ACHN (cell line): ENCODE results near the gene CAV2.
A peak's percentile ranks its signal among the peaks of the same experiment; 100 is the strongest.
"Not testable (repeated sequence)": the region's sequence is repeated elsewhere in the genome, so short reads cannot be mapped to it uniquely, and the experiment has no call there.

Source experiments
- DNase-seq: peaks from one replicate; pipeline ENCODE4 v3.0.0-alpha.2; 2015
- in situ Hi-C: cut with HindIII; loops from 2 replicates; pipeline ENCODE4 v1.10.0; 2017; ENCODE audit warnings: low sequenced_read_pairs, low pct_ligation_motif_present, low pct_unique_long_range_greater_than_20kb

Gene CAV2

GRCh38 chr7:116499168-116500077 lies at the start of gene CAV2:
Gene CAV2, plus strand, starts transcription at chr7:116499738. Its CDS starts 44 bp downstream, at chr7:116499782.
- in situ Hi-C loops: no loop called here
- peak; percentile 89 for DNase-seq

DNA sequence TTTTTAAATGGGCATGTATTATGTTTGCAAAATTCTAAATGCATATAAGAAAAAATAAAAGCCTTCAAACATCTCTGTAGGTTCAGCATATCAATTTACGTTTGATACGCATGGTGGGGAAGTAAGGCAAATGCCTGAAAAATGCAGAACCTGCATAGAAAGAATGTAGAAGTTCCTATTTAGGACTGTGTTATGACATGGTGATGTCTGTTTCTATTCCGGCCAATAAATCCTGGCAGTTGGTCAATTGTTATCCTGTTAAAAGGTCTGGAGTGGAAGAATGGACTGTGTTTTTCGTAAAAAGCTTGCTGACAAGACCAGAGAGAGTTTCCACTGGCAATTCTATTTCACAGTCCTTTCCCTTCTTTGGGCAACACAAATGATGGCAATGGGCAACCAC lies 49.6 kb upstream of the CAV2 start:
- in situ Hi-C loops: no loop called here
- DNase-seq: no peak

GRCh38 chr7:116451957-116452729 lies 47.4 kb upstream of the CAV2 start:
- DNase-seq: no peak
- in situ Hi-C loops: no loop called here

- DNase-seq: no peak
- in situ Hi-C loops: no loop called here
These were observed 45.2 kb upstream of the CAV2 start for GRCh38 chr7:116454377-116454776.

GRCh38 chr7:116455009-116455408 lies 44.5 kb upstream of the CAV2 start:
- in situ Hi-C loops: no loop called here
- no peak for DNase-seq

- DNase-seq: no peak
- in situ Hi-C loops: no loop called here
These were observed 44.0 kb upstream of the CAV2 start for GRCh38 chr7:116455499-116455898.

- in situ Hi-C loops: no loop called here
- peak; percentile 42 for DNase-seq
These were observed 38.0 kb upstream of the CAV2 start for GRCh38 chr7:116461500-116461899.

DNA sequence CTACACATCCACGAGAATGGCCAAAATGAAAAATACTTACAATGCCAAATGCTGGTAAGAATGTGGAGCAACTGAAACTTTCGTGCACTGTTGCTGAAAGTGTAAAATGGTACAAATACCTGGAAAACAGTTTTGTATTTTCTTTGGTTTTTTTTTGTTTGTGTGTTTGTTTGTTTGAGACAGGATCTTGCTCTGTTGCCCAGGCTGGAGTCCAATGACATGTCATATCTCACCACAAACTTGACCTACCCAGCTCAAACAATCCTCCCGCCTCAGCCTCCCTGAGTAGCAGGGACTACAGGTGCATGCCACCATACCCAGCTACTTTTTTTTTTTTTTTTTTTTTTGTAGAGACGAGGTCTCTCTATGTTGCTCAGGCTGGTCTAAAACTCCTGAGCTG lies 35.6 kb upstream of the CAV2 start:
- in situ Hi-C loops: no loop called here

DNA sequence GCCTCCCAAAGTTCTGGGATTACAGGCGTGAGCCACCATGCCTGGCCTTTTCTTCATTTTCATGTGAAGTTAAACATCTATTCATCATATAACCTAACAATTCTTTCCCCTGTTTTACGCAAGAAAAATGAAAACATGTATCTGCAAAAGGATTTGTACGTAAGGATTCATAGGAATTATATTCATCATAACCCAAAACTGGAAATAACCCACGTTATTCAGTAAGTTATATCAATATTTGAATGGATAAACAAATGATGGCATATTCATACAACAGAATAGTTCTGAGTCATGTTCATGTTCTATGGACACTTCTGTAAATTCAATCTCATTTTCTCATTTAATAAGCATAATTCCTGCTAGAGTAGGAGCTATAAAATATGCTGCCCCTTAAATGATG lies 35.2 kb upstream of the CAV2 start:
- in situ Hi-C loops: no loop called here
- DNase-seq: no peak

More for the DNA sequence above, 35.6 kb upstream of the CAV2 start:
- DNase-seq: no peak

GRCh38 chr7:116465125-116465524 lies 34.4 kb upstream of the CAV2 start:
- DNase-seq: peak; percentile 74
- in situ Hi-C loops: no loop called here

DNA sequence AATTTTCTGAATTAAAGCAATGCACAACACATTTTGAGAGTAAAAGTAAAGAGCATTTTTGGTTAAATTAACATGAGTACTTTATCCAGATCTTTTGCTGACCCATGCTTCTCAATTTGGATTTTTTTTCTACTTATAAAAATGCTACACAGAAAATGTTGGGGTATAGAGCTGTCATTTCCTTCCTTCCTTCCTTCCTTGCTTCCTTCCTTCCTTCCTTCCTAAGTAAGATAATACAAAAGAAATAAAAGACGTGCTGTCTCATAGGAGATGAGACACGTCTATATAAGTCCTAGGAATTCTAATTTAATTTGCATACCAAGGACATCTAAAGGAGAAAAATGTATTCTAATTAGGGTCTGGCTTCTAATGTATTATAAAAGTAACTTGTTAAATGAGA lies 31.0 kb upstream of the CAV2 start:
- in situ Hi-C loops: no loop called here
- DNase-seq: no peak

DNA sequence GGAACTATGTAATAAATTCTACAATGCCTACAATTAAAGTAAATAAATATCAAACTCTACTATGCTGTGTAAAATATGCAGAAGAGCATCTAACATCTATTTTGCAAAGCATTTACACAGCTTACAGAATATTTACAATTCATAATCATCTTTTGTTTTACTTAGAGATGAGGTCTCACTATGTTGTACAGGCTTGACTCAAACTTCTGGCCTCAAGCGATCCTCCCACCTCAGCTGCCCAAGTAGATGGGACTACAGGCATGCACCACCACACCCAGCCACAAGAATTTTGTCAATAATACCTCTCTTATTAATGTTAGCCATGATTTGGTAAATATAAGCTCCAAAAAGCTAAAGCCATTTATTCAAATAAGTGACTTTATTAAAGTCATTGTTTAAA lies 21.9 kb upstream of the CAV2 start:
- in situ Hi-C loops: no loop called here
- no peak for DNase-seq

GRCh38 chr7:116478834-116479233 lies 20.7 kb upstream of the CAV2 start:
- DNase-seq: no peak
- in situ Hi-C loops: no loop called here

- in situ Hi-C loops: no loop called here
- no peak for DNase-seq
These were observed 16.1 kb upstream of the CAV2 start for GRCh38 chr7:116483271-116483942.

DNA sequence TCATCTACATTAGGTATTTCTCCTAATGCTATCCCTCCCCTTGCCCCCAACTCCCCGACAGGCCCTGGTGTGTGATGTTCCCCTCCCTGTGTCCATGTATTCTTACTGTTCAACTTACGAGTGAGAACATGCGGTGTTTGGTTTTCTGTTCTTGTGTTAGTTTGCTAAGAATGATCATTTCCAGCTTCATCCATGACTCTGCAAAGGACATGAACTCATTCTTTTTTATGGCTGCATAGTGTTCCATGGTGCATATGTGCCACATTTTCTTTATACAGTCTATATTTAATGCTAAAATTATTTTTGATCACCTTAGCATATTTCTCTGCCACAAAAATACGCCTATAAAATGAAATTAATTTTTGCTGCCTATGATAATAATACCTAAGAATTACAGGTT lies 15.1 kb upstream of the CAV2 start:
- in situ Hi-C loops, DNase-seq: not testable (repeated sequence)

GRCh38 chr7:116487907-116488521 lies 11.5 kb upstream of the CAV2 start:
- no peak for DNase-seq
- in situ Hi-C loops: no loop called here

GRCh38 chr7:116490351-116490750 lies 9.2 kb upstream of the CAV2 start:
- in situ Hi-C loops: no loop called here
- DNase-seq: no peak

GRCh38 chr7:116491887-116492653 lies 7.5 kb upstream of the CAV2 start:
- in situ Hi-C loops: no loop called here
- DNase-seq: no peak
